Lower lobe of right lung (tissue), 2 donors: ENCODE measurements around the gene DBX1. TPM values are rescaled to one million over a fixed set of nuclear protein-coding genes. Genes with fewer than 3 reads are reported as not detected.

Experiments
- ATAC-seq, 2 donors: fragments of 200-7000 bp; cut with Tn5 transposase; one replicate each; pipeline ENCODE4 v1.9.1; 2020 to 2022; ENCODE audit warnings: mild to moderate bottlenecking in 2 of 2, moderate library complexity in 2 of 2
- DNase-seq: peaks from one replicate; pipeline ENCODE4 v3.0.0-alpha.2; 2020
- H3K27ac ChIP-seq: fragments of 200-600 bp; one replicate; pipeline ENCODE4 v1.8.0; 2022
- H3K27me3 ChIP-seq: fragments of 200-600 bp; one replicate; pipeline ENCODE4 v1.8.0; 2022; ENCODE audit warnings: low read depth
- H3K36me3 ChIP-seq: fragments of 200-600 bp; one replicate; pipeline ENCODE4 v1.8.0; 2022; ENCODE audit warnings: mild to moderate bottlenecking
- H3K4me1 ChIP-seq: fragments of 200-600 bp; one replicate; pipeline ENCODE4 v1.8.0; 2022
- H3K4me3 ChIP-seq: fragments of 200-600 bp; one replicate; pipeline ENCODE4 v1.8.0; 2022; ENCODE audit warnings: mild to moderate bottlenecking
- H3K9me3 ChIP-seq: fragments of 200-600 bp; one replicate; pipeline ENCODE4 v1.8.0; 2022
- CTCF ChIP-seq: fragments of 200-600 bp; IDR thresholded peaks from one replicate; pipeline ENCODE4 v1.8.0; 2022; ENCODE audit warnings: antibody characterized with exemption, mild to moderate bottlenecking
- intact Hi-C: fragments of 100-400 bp; cut with DNase I; formaldehyde crosslinking; loops from one replicate; pipeline ENCODE4 v1.11.0; 2022
- total RNA-seq: library from RNA; stranded (reverse); fragmentation: NEBNext Ultra II Directional; extraction: Animal tissue kit (Norgen Biotek cat#: 25700); gene quantifications from one replicate; pipeline ENCODE4 v1.2.1, GENCODE V29; 2021
- donor health status: DM: no; HTN: yes; CAD: no; lungs with severe emphysema.

The DBX1 gene
- total RNA-seq, 1 donor from 2014 or later = not detected

- ATAC-seq (no peak), DNase-seq (no peak)
- Histone ChIP-seq H3K4me3 (no peak overlapping the region), H3K36me3 (peaks cover 41% of the 10 kb centered on the region), H3K27me3 (no peaks in the 10 kb centered on the region), H3K27ac (no peak overlapping the region), H3K9me3 (no peaks in the 10 kb centered on the region), H3K4me1 (no peaks in the 10 kb centered on the region)
- no peak for TF ChIP-seq CTCF
- intact Hi-C loops = no loop called here
These were observed 42.1 kb downstream of the DBX1 start for GRCh38 chr11:20118209-20118608.

- H3K27me3 ChIP-seq = no peaks in the 10 kb centered on the region
- H3K27ac ChIP-seq = no peak overlapping the region
- H3K4me3 ChIP-seq = no peak overlapping the region
- DNase-seq (no peak), ATAC-seq (no peak)
- intact Hi-C loops = no loop called here
- no peak for TF ChIP-seq CTCF
- H3K9me3 ChIP-seq = no peaks in the 10 kb centered on the region
- H3K36me3 ChIP-seq = peaks cover 41% of the 10 kb centered on the region
- peaks cover 8% of the 10 kb centered on the region for H3K4me1 ChIP-seq
These were observed 43.0 kb downstream of the DBX1 start for GRCh38 chr11:20117291-20117690.

GRCh38 chr11:20116825-20117224 lies 43.5 kb downstream of the DBX1 start:
- Histone ChIP-seq H3K4me3 (no peak overlapping the region), H3K9me3 (no peaks in the 10 kb centered on the region), H3K36me3 (peaks cover 41% of the 10 kb centered on the region), H3K27me3 (no peaks in the 10 kb centered on the region), H3K27ac (no peak overlapping the region), H3K4me1 (peaks cover 12% of the 10 kb centered on the region)
- DNase-seq = no peak
- intact Hi-C loops = no loop called here
- ATAC-seq = no peak
- no peak for TF ChIP-seq CTCF

- Histone ChIP-seq H3K27ac (no peak overlapping the region), H3K4me1 (peaks cover 21% of the 10 kb centered on the region), H3K36me3 (peaks cover 47% of the 10 kb centered on the region), H3K4me3 (no peak overlapping the region), H3K9me3 (no peaks in the 10 kb centered on the region), H3K27me3 (no peaks in the 10 kb centered on the region)
- ATAC-seq (no peak), DNase-seq (no peak)
- intact Hi-C loops = no loop called here
- no peak for TF ChIP-seq CTCF
These were observed 45.7 kb downstream of the DBX1 start for GRCh38 chr11:20114588-20114987.

GRCh38 chr11:20113149-20113438 lies 47.2 kb downstream of the DBX1 start:
- intact Hi-C loops = no loop called here

More at GRCh38 chr11:20113149-20113438, 47.2 kb downstream of the DBX1 start:
- Histone ChIP-seq H3K4me3 (no peak overlapping the region), H3K27ac (no peak overlapping the region), H3K36me3 (peaks cover 44% of the 10 kb centered on the region), H3K9me3 (no peaks in the 10 kb centered on the region), H3K27me3 (no peaks in the 10 kb centered on the region), H3K4me1 (peaks cover 21% of the 10 kb centered on the region)
- ATAC-seq (no peak), DNase-seq (no peak)
- no peak for TF ChIP-seq CTCF
